ENCODE measurements around the gene VPS16. TPM values are rescaled to one million over a fixed set of nuclear protein-coding genes. Genes with fewer than 3 reads are reported as not detected.

The VPS16 gene
- total and polyA plus RNA-seq, 2 of the 8 experiments (the other 6 are each of a cell fraction or from before 2014, with no cell fraction given): 23.8 to 25.9 TPM

GRCh38 chr20:2867081-2867864, 26.7 kb downstream of the VPS16 start (continued):
- TF ChIP-seq CHD7 (IDR thresholded peaks at IDR 0.05; ENCODE audit: insufficient replicate concordance, low read length) (no peak), ASH2L (IDR thresholded peaks at IDR 0.05; ENCODE audit: low read length) (no peak), BCL11A (IDR thresholded peaks at IDR 0.05; ENCODE audit: low read depth in 2 of 2, low read length in 2 of 2) (no peak), HDAC2 (IDR thresholded peaks at IDR 0.05; ENCODE audit: borderline replicate concordance in 1 of 2, low read depth in 2 of 2, low read length in 2 of 2) (no peak), GABPA (IDR thresholded peaks at IDR 0.05; ENCODE audit: borderline replicate concordance, insufficient read depth, low read length) (no peak), SIRT6 (IDR thresholded peaks at IDR 0.05; ENCODE audit: low read length) (no peak), EP300 (IDR thresholded peaks at IDR 0.05; ENCODE audit: borderline replicate concordance in 1 of 2, low read depth in 2 of 2, low read length in 2 of 2) (no peak), YY1 (IDR thresholded peaks at IDR 0.05; ENCODE audit: low read depth, low read length) (no peak)
- TF ChIP-seq, protein P1, sequence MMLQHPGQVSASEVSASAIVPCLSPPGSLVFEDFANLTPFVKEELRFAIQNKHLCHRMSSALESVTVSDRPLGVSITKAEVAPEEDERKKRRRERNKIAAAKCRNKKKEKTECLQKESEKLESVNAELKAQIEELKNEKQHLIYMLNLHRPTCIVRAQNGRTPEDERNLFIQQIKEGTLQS (IDR thresholded peaks at IDR 0.05; ENCODE audit: insufficient read depth, low read depth, low read length): no peak
